MM.1S (cell line): ENCODE data around the gene APBA1.

ENCODE experiments used
- DNase-seq: peaks from one replicate; pipeline ENCODE4 v3.0.0-alpha.2; 2015
- H2AFZ ChIP-seq: fragments of 300-600 bp; sonication (generic); 2 replicates; pipeline ENCODE4 v1.6.0; 2016; ENCODE audit warnings: antibody characterized with exemption, low read length
- H3F3A ChIP-seq: fragments of 300-600 bp; sonication (generic); 2 replicates; pipeline ENCODE4 v1.6.1; 2016; ENCODE audit warnings: mild to moderate bottlenecking, antibody characterized with exemption, low read length, moderate library complexity, mixed read lengths; ENCODE audit not compliant: insufficient read depth
- H3K27ac ChIP-seq: fragments of 300-600 bp; sonication (generic); 2 replicates; pipeline ENCODE4 v1.5.1; 2016; ENCODE audit warnings: mild to moderate bottlenecking, low read length
- H3K27me3 ChIP-seq: fragments of 300-600 bp; sonication (generic); replicated peaks from 2 replicates; pipeline ENCODE4 v1.6.0; 2016; ENCODE audit warnings: low read length; ENCODE audit not compliant: insufficient read depth
- H3K36me3 ChIP-seq: fragments of 300-600 bp; sonication (generic); replicated peaks from 2 replicates; pipeline ENCODE4 v1.6.1; 2016; ENCODE audit warnings: mild to moderate bottlenecking, low read length, mixed read lengths; ENCODE audit not compliant: insufficient read depth
- H3K4me1 ChIP-seq: fragments of 300-600 bp; sonication (generic); 2 replicates; pipeline ENCODE4 v1.6.1; 2016; ENCODE audit warnings: low read length, mixed read lengths
- H3K4me2 ChIP-seq: fragments of 300-600 bp; sonication (generic); 2 replicates; pipeline ENCODE4 v1.6.0; 2016; ENCODE audit warnings: low read depth, low read length
- H3K4me3 ChIP-seq: fragments of 300-600 bp; sonication (generic); 2 replicates; pipeline ENCODE4 v1.5.1; 2016; ENCODE audit warnings: low read length, mixed read lengths
- H3K79me2 ChIP-seq: fragments of 300-600 bp; sonication (generic); 2 replicates; pipeline ENCODE4 v1.6.1; 2016; ENCODE audit warnings: mixed run types, low read length, mixed read lengths
- H3K9ac ChIP-seq: fragments of 300-600 bp; sonication (generic); 2 replicates; pipeline ENCODE4 v1.6.1; 2016; ENCODE audit warnings: low read length, mixed read lengths
- H3K9me2 ChIP-seq: fragments of 300-600 bp; sonication (generic); replicated peaks from 2 replicates; pipeline ENCODE4 v1.6.1; 2016; ENCODE audit warnings: mild to moderate bottlenecking, low read length, mixed read lengths; ENCODE audit not compliant: insufficient read depth
- H3K9me3 ChIP-seq: fragments of 300-600 bp; sonication (generic); replicated peaks from 2 replicates; pipeline ENCODE4 v1.6.1; 2016; ENCODE audit warnings: mild to moderate bottlenecking, low read length, mixed read lengths; ENCODE audit not compliant: insufficient read depth
- H4K20me1 ChIP-seq: fragments of 300-600 bp; sonication (generic); 2 replicates; pipeline ENCODE4 v1.6.1; 2016; ENCODE audit warnings: mild to moderate bottlenecking, low read length, moderate library complexity, mixed read lengths; ENCODE audit not compliant: insufficient read depth
- EZH2 ChIP-seq: fragments of 300-600 bp; sonication (generic); optimal IDR thresholded peaks from 2 replicates; pipeline ENCODE3; 2017; ENCODE audit warnings: low read depth, mild to moderate bottlenecking, antibody characterized with exemption, low read length, mixed read lengths
- EZH2phosphoT487 ChIP-seq: fragments of 300-600 bp; sonication (generic); IDR thresholded peaks from 2 replicates; pipeline ENCODE4 v1.6.1; 2018; ENCODE audit warnings: antibody characterized with exemption, low read length
- TF ChIP-seq, protein P1 (sequence below): fragments of 300-600 bp; sonication (generic); IDR thresholded peaks from 2 replicates; pipeline ENCODE4 v1.5.1; 2016; ENCODE audit warnings: antibody characterized with exemption, low read length, mixed read lengths

The APBA1 gene

DNA sequence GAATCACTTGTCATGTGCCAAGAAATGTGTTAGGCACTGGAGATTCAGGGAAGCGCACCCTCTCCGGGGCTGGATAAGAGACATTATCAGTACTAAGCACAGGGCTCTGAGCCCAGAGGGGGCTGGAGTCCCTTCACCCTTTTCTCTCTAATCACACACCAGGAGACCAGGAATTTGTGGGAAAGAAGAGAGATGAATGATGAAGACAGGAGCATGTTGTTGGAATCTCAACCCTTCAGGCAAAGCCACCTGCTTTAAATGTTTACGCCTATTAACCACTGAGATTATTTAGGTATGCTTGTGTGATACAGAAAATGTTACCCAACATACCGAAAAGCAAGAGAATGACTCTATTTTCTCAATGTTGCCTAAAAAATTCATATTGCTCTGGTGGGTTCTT lies 227.4 kb downstream of the APBA1 start:
- no peak for DNase-seq
- H3K27ac ChIP-seq: no peak overlapping the region

DNA sequence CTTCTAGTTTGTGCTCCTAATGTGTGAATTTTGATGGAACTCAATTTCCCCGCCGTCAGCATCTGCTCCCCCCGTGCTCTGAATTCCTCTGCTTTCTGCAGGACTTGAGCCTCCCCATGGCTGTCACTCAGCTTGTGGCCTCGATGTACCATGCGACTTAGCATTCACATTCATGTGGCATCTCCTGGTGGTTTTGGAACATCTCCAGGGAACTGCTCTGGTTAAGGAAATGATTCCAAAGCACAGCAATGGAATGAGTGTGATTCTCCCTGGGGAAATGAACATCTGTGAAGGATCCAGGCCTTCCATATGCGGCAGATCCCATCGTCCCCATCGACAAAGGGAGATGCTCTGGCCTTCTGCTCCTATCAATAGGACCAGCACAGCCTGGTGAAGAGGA lies 228.2 kb downstream of the APBA1 start:
- Histone ChIP-seq H3K4me3 (no peak overlapping the region), H3K4me2 (no peak overlapping the region), H3K9me2 (no peaks in the 10 kb centered on the region), H3F3A (no peaks in the 10 kb centered on the region), H3K9me3 (no peaks in the 10 kb centered on the region), H2AFZ (no peak overlapping the region), H3K79me2 (no peaks in the 10 kb centered on the region), H3K4me1 (no peaks in the 10 kb centered on the region), H4K20me1 (no peaks in the 10 kb centered on the region), H3K27ac (no peak overlapping the region), H3K36me3 (no peaks in the 10 kb centered on the region), H3K9ac (no peak overlapping the region), H3K27me3 (no peaks in the 10 kb centered on the region)
- no peak for DNase-seq
- TF ChIP-seq, protein P1, sequence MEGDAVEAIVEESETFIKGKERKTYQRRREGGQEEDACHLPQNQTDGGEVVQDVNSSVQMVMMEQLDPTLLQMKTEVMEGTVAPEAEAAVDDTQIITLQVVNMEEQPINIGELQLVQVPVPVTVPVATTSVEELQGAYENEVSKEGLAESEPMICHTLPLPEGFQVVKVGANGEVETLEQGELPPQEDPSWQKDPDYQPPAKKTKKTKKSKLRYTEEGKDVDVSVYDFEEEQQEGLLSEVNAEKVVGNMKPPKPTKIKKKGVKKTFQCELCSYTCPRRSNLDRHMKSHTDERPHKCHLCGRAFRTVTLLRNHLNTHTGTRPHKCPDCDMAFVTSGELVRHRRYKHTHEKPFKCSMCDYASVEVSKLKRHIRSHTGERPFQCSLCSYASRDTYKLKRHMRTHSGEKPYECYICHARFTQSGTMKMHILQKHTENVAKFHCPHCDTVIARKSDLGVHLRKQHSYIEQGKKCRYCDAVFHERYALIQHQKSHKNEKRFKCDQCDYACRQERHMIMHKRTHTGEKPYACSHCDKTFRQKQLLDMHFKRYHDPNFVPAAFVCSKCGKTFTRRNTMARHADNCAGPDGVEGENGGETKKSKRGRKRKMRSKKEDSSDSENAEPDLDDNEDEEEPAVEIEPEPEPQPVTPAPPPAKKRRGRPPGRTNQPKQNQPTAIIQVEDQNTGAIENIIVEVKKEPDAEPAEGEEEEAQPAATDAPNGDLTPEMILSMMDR: no peak
- TF ChIP-seq EZH2 (no peak), EZH2phosphoT487 (no peak)

More for the DNA sequence above, 227.4 kb downstream of the APBA1 start:
- no peak overlapping the region for H3K9ac ChIP-seq
- H3K27me3 ChIP-seq: no peaks in the 10 kb centered on the region
- no peaks in the 10 kb centered on the region for H3F3A ChIP-seq
- no peaks in the 10 kb centered on the region for H3K9me3 ChIP-seq
- no peak overlapping the region for H3K4me2 ChIP-seq
- no peak overlapping the region for H2AFZ ChIP-seq
- H3K4me1 ChIP-seq: no peaks in the 10 kb centered on the region
- no peaks in the 10 kb centered on the region for H4K20me1 ChIP-seq
- H3K36me3 ChIP-seq: no peaks in the 10 kb centered on the region
- no peak overlapping the region for H3K4me3 ChIP-seq
- TF ChIP-seq, protein P1: no peak
- TF ChIP-seq EZH2 (no peak), EZH2phosphoT487 (no peak)
- H3K79me2 ChIP-seq: no peaks in the 10 kb centered on the region
- no peaks in the 10 kb centered on the region for H3K9me2 ChIP-seq

DNA sequence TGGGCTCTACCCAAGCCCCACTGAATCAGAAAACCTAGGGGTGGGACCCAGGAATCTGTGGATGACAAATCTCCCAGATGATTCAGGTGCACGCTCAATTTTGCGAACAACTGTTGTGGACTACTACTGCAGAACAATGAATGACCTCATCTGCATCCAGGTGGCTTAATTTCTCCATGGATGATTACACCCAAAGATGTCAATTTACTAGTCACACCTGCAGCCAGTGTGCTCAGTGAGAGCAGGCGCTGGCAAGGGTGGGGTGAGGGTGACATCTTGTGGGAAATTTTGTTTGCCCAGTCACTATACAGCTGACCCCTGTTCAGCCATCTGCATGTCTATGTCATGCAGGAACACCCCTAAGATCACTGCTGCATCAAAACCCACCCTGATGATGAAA lies 229.0 kb downstream of the APBA1 start:
- H3K4me2 ChIP-seq: no peak overlapping the region
- H3K4me3 ChIP-seq: no peak overlapping the region
- no peaks in the 10 kb centered on the region for H3F3A ChIP-seq
- no peak overlapping the region for H2AFZ ChIP-seq
- no peaks in the 10 kb centered on the region for H3K9me2 ChIP-seq
- no peak overlapping the region for H3K9ac ChIP-seq
- no peaks in the 10 kb centered on the region for H3K27me3 ChIP-seq
- no peaks in the 10 kb centered on the region for H3K9me3 ChIP-seq
- TF ChIP-seq EZH2phosphoT487 (no peak), EZH2 (no peak)
- TF ChIP-seq, protein P1: no peak
- H3K27ac ChIP-seq: no peak overlapping the region
- H3K36me3 ChIP-seq: no peaks in the 10 kb centered on the region
- DNase-seq: no peak
- H3K4me1 ChIP-seq: no peaks in the 10 kb centered on the region
- no peaks in the 10 kb centered on the region for H3K79me2 ChIP-seq
- H4K20me1 ChIP-seq: no peaks in the 10 kb centered on the region
